Common myeloid progenitor, CD34-positive (primary cell): ENCODE measurements around the gene ERCC5.

Source experiments
- CTCF ChIA-PET: fragments of 350-600 bp; sonication (Branson Sonifier 250); formaldehyde crosslinking; loops from one replicate; lab custom pipeline; 2021; ENCODE audit warnings: antibody characterized with exemption; lab: Charles Lee
- POLR2A ChIA-PET: fragments of 350-600 bp; sonication (Branson Sonifier 250); formaldehyde crosslinking; loops from one replicate; lab custom pipeline; 2021; ENCODE audit warnings: antibody characterized with exemption; lab: Charles Lee
- DNase-seq, 3 donors: peaks; one replicate each; pipeline versions ENCODE4 v3.0.0 to v3.0.0-alpha.2; 2013
- H3K27ac ChIP-seq, 2 experiments: 1 replicate in 1 of 2; 2 replicates in 1 of 2; pipeline ENCODE4 v1.7.0; 2013; ENCODE audit warnings: inconsistent platforms in 2 of 2, low read length in 2 of 2, mild to moderate bottlenecking in 2 of 2, low read depth in 1 of 2, moderate library complexity in 1 of 2; ENCODE audit not compliant: severe bottlenecking in 2 of 2, insufficient read depth in 1 of 2, poor library complexity in 1 of 2
- H3K27me3 ChIP-seq, 5 experiments: replicated peaks in 2 of 5; 1 replicate in 3 of 5; 2 replicates in 2 of 5; pipeline versions ENCODE4 v1.6.1 to v1.7.0; 2013; ENCODE audit warnings: low read length in 4 of 5, mild to moderate bottlenecking in 2 of 5, moderate library complexity in 2 of 5, inconsistent platforms in 1 of 5; ENCODE audit not compliant: insufficient read depth in 5 of 5, control insufficient read depth in 4 of 5
- H3K36me3 ChIP-seq, 4 experiments: 1 replicate in 2 of 4; 2 replicates in 2 of 4; pipeline versions ENCODE4 v1.6.1 to v1.7.0; 2013; ENCODE audit warnings: low read length in 3 of 4, control low read depth in 1 of 4, mild to moderate bottlenecking in 1 of 4; ENCODE audit not compliant: control insufficient read depth in 4 of 4, insufficient read depth in 4 of 4
- H3K4me1 ChIP-seq, 4 experiments: 1 replicate in 3 of 4; 2 replicates in 1 of 4; pipeline versions ENCODE4 v1.6.1 to v1.7.1; 2013; ENCODE audit warnings: low read length in 3 of 4, mild to moderate bottlenecking in 3 of 4, control low read depth in 1 of 4, inconsistent platforms in 1 of 4, moderate library complexity in 1 of 4; ENCODE audit not compliant: control insufficient read depth in 4 of 4, insufficient read depth in 4 of 4; ENCODE audit errors: control extremely low read depth in 1 of 4
- H3K4me3 ChIP-seq, 7 experiments: 1 replicate in 4 of 7; 2 replicates in 3 of 7; pipeline versions ENCODE4 v1.5.1 to v1.7.0; 2013; ENCODE audit warnings: mild to moderate bottlenecking in 7 of 7, low read length in 6 of 7, moderate library complexity in 6 of 7, inconsistent platforms in 2 of 7, low read depth in 2 of 7, control low read depth in 1 of 7; ENCODE audit not compliant: insufficient read depth in 4 of 7, control insufficient read depth in 1 of 7; ENCODE audit errors: extremely low read depth in 1 of 7
- H3K9me3 ChIP-seq, 5 experiments: 1 replicate in 4 of 5; 2 replicates in 1 of 5; pipeline versions ENCODE4 v1.6.1 to v1.7.1; 2013; ENCODE audit warnings: low read length in 4 of 5, mild to moderate bottlenecking in 2 of 5, inconsistent platforms in 1 of 5, low read depth in 1 of 5, moderate library complexity in 1 of 5; ENCODE audit not compliant: control insufficient read depth in 4 of 5, insufficient read depth in 2 of 5; ENCODE audit errors: control extremely low read depth in 1 of 5
- WGBS: methylation state at CpG from one replicate; pipeline ENCODE4 v1.1.5; 2013; ENCODE audit not compliant: insufficient coverage; 5-methylcytosine and 5-hydroxymethylcytosine counted together

The ERCC5 gene

DNA sequence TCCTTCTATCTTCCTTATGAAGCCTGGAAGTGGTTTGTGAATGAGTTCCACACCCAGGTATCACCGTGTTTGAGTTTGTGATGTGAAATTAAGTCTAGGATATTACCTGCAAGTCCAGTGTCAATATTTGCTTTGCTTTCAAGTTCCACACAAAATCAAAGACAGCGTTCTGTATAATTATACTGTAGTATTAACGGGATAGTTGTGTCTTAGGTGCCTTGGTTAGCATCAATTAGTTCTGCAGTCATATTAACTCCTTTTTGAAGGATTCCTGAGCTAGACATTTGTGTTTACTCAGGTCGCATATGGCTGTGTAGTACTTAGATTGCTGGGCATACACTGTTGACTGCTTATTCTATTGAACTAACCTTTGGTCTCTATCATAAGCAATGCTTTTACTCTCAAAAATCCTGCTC is 54.4 kb downstream of the ERCC5 start:
- H3K27me3 ChIP-seq: no peaks in the 10 kb centered on the region
- H3K36me3 ChIP-seq: no peaks in the 10 kb centered on the region
- CTCF ChIA-PET: no interaction called here
- no peaks in the 10 kb centered on the region for H3K9me3 ChIP-seq
- H3K27ac ChIP-seq: no peak overlapping the region
- no peak overlapping the region for H3K4me3 ChIP-seq
- no peak for DNase-seq
- POLR2A ChIA-PET: no interaction called here
- 100% methylated on average over 4 of the region's 4 CpGs for WGBS
- no peaks in the 10 kb centered on the region for H3K4me1 ChIP-seq

- CTCF ChIA-PET: no interaction called here
- Histone ChIP-seq H3K27me3 (no peaks in the 10 kb centered on the region), H3K27ac (no peak overlapping the region), H3K36me3 (no peaks in the 10 kb centered on the region), H3K9me3 (no peaks in the 10 kb centered on the region), H3K4me3 (no peak overlapping the region), H3K4me1 (no peaks in the 10 kb centered on the region)
- DNase-seq: no peak
- POLR2A ChIA-PET: no interaction called here
These were observed 55.2 kb downstream of the ERCC5 start for GRCh38 chr13:102901056-102901455.

GRCh38 chr13:102901615-102902305 is 55.9 kb downstream of the ERCC5 start:
- H3K4me1 ChIP-seq: no peaks in the 10 kb centered on the region

DNA sequence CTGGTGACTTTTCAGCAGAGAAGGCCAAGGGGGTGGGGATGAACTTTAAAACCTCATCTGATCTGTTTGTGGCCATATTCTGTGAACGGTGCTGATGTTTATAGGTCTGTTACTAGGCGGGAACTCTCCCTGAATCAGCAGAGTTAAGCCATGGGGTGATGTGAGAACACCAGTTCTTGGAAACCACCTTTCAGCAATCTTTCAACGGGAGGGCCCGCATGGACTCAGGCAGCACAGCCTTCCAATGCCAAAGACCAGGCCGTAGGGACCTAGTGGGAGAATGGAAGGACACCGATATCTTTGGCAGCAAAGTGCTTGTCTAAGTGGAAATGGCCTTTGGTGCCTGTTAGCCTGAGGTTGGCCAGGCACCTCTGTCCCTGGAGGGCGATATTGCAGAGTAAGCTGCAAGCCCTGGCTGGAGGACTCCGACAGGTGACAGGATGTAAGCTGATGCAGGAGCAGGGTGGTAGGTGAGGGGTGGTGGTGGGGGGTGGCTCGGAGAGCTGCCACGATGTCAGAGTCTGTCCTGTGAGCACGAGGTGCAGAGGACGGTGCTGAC is 57.0 kb downstream of the ERCC5 start:
- Histone ChIP-seq H3K27me3 (no peaks in the 10 kb centered on the region), H3K9me3 (no peaks in the 10 kb centered on the region), H3K4me3 (no peak overlapping the region), H3K4me1 (no peaks in the 10 kb centered on the region), H3K27ac (no peak overlapping the region), H3K36me3 (no peaks in the 10 kb centered on the region)
- CTCF ChIA-PET: interaction anchor here (0.6 to 1.9 kb wide), 5 partner anchors 9 to 237 kb away, joined by 3 to 5 read pairs (median 3); no protein-coding TSS in a partner anchor
- DNase-seq: no peak
- 98% methylated on average over 10 of the region's 12 CpGs for WGBS
- POLR2A ChIA-PET: no interaction called here

More at GRCh38 chr13:102901615-102902305, 55.9 kb downstream of the ERCC5 start:
- Histone ChIP-seq H3K36me3 (no peaks in the 10 kb centered on the region), H3K27ac (no peak overlapping the region), H3K27me3 (no peaks in the 10 kb centered on the region), H3K4me3 (no peak overlapping the region), H3K9me3 (no peaks in the 10 kb centered on the region)
- WGBS: 91% methylated on average over 3 of the region's 5 CpGs
- ChIA-PET CTCF (interaction anchor here (0.6 to 1.9 kb wide), 3 partner anchors 24 to 1308 kb away, joined by 3 to 5 read pairs (median 3); no protein-coding TSS in a partner anchor), POLR2A (no interaction called here)
- DNase-seq: no peak

DNA sequence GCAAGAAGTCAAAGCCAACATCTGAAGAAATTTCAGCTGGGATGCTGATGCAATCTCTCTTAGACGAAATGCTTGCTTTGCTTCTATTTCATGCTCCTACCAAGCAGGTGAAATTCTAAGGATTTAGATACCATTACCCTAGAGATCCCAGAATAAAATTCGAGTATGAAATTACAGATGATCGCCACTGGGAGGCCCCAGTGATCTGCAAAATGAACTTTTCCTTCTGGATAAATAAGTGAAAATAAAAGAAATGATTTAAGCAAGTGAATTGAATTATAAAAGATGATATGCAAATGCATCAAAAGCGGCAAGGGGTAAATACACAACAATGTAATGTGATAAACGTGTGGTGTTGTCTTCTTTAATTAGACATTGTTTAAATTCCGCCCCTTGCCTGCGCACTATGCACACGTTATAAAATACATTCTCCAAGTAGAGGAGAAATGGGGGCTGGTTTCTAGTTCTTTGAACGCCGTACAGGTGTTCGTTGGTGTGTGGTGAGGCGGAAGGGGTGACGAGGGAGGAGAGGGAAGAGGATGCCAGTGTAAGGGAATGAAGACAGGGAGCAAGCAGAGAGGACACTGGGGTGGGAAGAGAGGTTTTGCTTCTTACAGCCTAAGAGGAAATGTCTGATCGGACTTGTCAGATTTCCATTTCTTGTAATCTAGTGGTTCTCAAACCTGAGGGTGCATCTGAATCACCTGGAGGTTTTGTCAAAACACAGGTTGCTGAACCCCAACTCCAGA is 58.0 kb downstream of the ERCC5 start:
- Histone ChIP-seq H3K4me3 (no peak overlapping the region), H3K36me3 (no peaks in the 10 kb centered on the region), H3K9me3 (no peaks in the 10 kb centered on the region), H3K27me3 (no peaks in the 10 kb centered on the region), H3K27ac (no peak overlapping the region), H3K4me1 (no peaks in the 10 kb centered on the region)
- WGBS: 83% methylated on average over 10 of the region's 14 CpGs
- peak in 2 of 3 donors; percentile 26 to 31 for DNase-seq
- ChIA-PET CTCF (interaction anchor here (0.6 to 2.1 kb wide), 5 partner anchors 8 to 236 kb away, joined by 3 to 13 read pairs (median 4); no protein-coding TSS in a partner anchor), POLR2A (no interaction called here)

- H3K36me3 ChIP-seq: no peaks in the 10 kb centered on the region
- no peaks in the 10 kb centered on the region for H3K27me3 ChIP-seq
- no peak overlapping the region for H3K4me3 ChIP-seq
- H3K9me3 ChIP-seq: no peaks in the 10 kb centered on the region
- 98% methylated on average over 4 of the region's 5 CpGs for WGBS
- no peaks in the 10 kb centered on the region for H3K4me1 ChIP-seq
- POLR2A ChIA-PET: no interaction called here
- CTCF ChIA-PET: interaction anchor here (2.1 kb wide), 1 partner anchor 10 kb away, joined by 13 read pairs; no protein-coding TSS in a partner anchor
- no peak for DNase-seq
- H3K27ac ChIP-seq: no peak overlapping the region
These were observed 58.6 kb downstream of the ERCC5 start for GRCh38 chr13:102904408-102904862.
